ENCODE results near the gene TPGS1.
A peak's percentile ranks its signal among the peaks of the same experiment; 100 is the strongest.

- TF ChIP-seq POLR2A (IDR thresholded peaks at IDR 0.05): peak in 1 of 2 donors; percentile 36
- peak in 1 of 6 experiments; percentile 26 for TF ChIP-seq CTCF (IDR thresholded peaks at IDR 0.05)
Measured at GRCh38 chr19:507286-508203, at the start of gene TPGS1.
